ENCODE data around the gene RAB10.
A peak's percentile ranks its signal among the peaks of the same experiment; 100 is the strongest.

RAB10 gene

DNA sequence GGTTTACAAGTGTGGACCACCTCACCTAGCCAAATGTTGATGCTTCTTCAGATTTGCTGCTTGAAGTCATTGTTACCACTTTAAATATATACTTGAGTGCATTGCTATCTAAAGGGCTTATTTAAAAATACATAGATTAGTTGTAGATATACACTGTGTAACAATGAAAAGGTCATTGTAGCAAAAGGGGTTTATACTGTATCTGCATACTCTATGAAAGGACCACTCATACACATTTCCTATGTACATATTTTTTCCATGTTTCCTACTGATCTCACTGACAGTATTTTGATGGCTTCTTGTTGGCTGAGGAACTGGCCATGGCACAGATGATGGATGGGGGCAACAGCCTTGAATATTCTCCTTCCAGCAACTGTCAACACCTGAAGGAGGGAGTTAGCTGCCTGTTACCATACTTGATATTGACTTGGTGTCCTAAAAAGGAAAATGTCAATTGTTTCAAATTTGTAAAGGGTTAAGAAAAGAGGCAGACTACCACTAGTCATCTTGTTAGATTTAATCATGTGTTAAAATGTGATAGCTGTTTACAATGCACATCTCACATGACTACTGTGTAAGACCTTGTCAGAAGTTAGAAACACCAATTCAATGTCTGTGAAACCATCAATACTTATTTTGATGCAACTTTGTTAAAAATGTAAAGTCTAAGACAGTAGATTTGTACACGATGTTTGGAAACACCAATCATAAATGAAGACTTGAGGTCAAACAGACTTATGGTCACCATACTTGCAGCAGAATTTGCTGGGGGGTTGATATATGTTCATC, 33.5 kb downstream of the RAB10 start:
- Histone ChIP-seq H3K9me3 (ENCODE audit: insufficient read depth, low read length) (no peaks in the 10 kb centered on the region), H2AFZ (ENCODE audit: low read depth, low read length) (no peak overlapping the region), H3K4me3 (ENCODE audit: low read length) (no peak overlapping the region), H3K79me2 (ENCODE audit: low read length) (peaks cover 81% of the 10 kb centered on the region), H3K4me2 (ENCODE audit: low read length) (no peak overlapping the region), H3K4me1 (ENCODE audit: low read length) (peaks cover 20% of the 10 kb centered on the region), H3K27me3 (ENCODE audit: low read depth, low read length) (no peaks in the 10 kb centered on the region), H3K36me3 (replicated peaks; ENCODE audit: low read depth, low read length) (peaks cover 15% of the 10 kb centered on the region), H3K9ac (ENCODE audit: low read length) (no peak overlapping the region), H3K27ac (ENCODE audit: low read length) (no peak overlapping the region), H4K20me1 (ENCODE audit: insufficient read depth, low read length) (peaks cover 56% of the 10 kb centered on the region)
- TF ChIP-seq, protein P1, sequence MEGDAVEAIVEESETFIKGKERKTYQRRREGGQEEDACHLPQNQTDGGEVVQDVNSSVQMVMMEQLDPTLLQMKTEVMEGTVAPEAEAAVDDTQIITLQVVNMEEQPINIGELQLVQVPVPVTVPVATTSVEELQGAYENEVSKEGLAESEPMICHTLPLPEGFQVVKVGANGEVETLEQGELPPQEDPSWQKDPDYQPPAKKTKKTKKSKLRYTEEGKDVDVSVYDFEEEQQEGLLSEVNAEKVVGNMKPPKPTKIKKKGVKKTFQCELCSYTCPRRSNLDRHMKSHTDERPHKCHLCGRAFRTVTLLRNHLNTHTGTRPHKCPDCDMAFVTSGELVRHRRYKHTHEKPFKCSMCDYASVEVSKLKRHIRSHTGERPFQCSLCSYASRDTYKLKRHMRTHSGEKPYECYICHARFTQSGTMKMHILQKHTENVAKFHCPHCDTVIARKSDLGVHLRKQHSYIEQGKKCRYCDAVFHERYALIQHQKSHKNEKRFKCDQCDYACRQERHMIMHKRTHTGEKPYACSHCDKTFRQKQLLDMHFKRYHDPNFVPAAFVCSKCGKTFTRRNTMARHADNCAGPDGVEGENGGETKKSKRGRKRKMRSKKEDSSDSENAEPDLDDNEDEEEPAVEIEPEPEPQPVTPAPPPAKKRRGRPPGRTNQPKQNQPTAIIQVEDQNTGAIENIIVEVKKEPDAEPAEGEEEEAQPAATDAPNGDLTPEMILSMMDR (IDR thresholded peaks at IDR 0.05; ENCODE audit: low read depth, low read length), result no peak
- TF ChIP-seq EZH2phosphoT487 (IDR thresholded peaks at IDR 0.05; ENCODE audit: low read depth), result no peak

DNA sequence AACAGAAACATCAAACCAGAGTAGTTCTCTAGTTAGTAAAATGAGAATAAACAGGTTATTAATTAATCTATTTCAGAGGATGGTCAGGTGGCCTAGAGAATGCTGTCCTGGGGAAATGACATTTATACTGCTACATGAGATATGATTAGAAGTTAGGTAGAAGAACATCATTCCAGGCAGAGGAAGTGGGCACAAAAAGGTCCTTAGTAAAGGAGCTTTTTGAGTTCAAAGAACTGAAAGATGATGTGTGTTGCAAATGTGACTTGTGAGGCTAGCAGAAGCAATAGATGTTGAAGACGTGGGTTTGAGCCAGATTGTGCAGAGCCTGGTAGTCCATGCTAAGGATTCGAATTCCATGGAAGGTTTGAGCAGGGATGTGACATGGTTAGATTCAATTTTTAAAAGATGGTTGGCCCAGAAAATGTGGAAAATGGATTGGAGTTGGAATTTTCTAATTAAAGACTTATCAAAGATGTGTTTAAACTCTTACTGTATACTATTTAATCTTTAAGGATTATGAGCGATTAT, 34.2 kb downstream of the RAB10 start:
- Histone ChIP-seq H3K9ac (ENCODE audit: low read length) (no peak overlapping the region; the same call in 1 of the 2 replicates), H3K4me3 (ENCODE audit: low read length) (peak overlapping the region; percentile 21; the same call in 1 of the 2 replicates), H3K27me3 (ENCODE audit: low read depth, low read length) (no peaks in the 10 kb centered on the region), H3K9me3 (ENCODE audit: insufficient read depth, low read length) (no peaks in the 10 kb centered on the region), H3K4me2 (ENCODE audit: low read length) (peak overlapping the region; percentile 62), H3K36me3 (replicated peaks; ENCODE audit: low read depth, low read length) (peaks cover 15% of the 10 kb centered on the region), H3K79me2 (ENCODE audit: low read length) (peaks cover 86% of the 10 kb centered on the region), H3K27ac (ENCODE audit: low read length) (peak overlapping the region; percentile 43), H3K4me1 (ENCODE audit: low read length) (peaks cover 20% of the 10 kb centered on the region), H2AFZ (ENCODE audit: low read depth, low read length) (no peak overlapping the region), H4K20me1 (ENCODE audit: insufficient read depth, low read length) (peaks cover 57% of the 10 kb centered on the region)
- no peak for TF ChIP-seq EZH2phosphoT487 (IDR thresholded peaks at IDR 0.05; ENCODE audit: low read depth)
- TF ChIP-seq, protein P1 (IDR thresholded peaks at IDR 0.05; ENCODE audit: low read depth, low read length), result no peak

DNA sequence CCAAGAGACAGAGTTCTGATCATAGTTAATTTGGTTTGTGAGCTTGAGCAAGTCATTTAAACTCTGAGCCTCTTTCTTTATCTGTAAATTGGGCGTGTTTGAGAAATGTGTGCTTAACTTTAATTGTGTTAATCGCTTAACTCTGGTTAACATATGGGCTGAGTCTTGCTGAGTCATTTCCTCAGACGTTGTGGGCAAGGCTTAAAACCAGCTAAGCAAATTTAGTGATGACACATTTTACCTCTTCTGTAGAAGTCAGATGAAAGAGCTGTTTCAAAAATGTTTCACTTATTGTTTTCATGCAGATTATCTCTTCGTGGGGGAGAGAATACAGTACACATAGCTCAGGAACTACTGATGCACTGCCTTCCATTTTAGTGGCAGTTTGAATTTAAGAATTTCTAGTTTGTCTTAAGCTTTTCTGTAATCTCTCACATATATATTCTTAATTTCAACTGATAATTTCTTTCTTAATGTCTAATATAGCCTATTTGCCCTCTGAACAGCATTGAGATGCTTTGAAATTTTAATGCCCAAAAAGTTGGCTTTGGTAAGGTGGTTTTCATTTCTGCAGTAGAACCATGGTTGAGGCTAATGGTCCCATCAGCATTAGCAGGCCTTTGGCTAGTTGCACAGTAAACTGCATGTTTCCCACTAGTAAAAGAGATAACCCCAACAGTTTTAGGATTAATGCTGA, 34.9 kb downstream of the RAB10 start:
- H3K9me3 ChIP-seq (ENCODE audit: insufficient read depth, low read length), result no peaks in the 10 kb centered on the region
- peaks cover 15% of the 10 kb centered on the region for H3K36me3 ChIP-seq (replicated peaks; ENCODE audit: low read depth, low read length)
- H2AFZ ChIP-seq (ENCODE audit: low read depth, low read length), result no peak overlapping the region
- H3K4me1 ChIP-seq (ENCODE audit: low read length), result peaks cover 20% of the 10 kb centered on the region
- peaks cover 86% of the 10 kb centered on the region for H3K79me2 ChIP-seq (ENCODE audit: low read length)
- peak overlapping the region; percentile 3; the same call in 1 of the 2 replicates for H3K9ac ChIP-seq (ENCODE audit: low read length)
- peak overlapping the region; percentile 62 for H3K4me2 ChIP-seq (ENCODE audit: low read length)
- peak overlapping the region; percentile 43 for H3K27ac ChIP-seq (ENCODE audit: low read length)
- H4K20me1 ChIP-seq (ENCODE audit: insufficient read depth, low read length), result peaks cover 59% of the 10 kb centered on the region
- H3K4me3 ChIP-seq (ENCODE audit: low read length), result peak overlapping the region; percentile 21
- TF ChIP-seq, protein P1 (IDR thresholded peaks at IDR 0.05; ENCODE audit: low read depth, low read length), result no peak
- TF ChIP-seq EZH2phosphoT487 (IDR thresholded peaks at IDR 0.05; ENCODE audit: low read depth), result no peak
- no peaks in the 10 kb centered on the region for H3K27me3 ChIP-seq (ENCODE audit: low read depth, low read length)

DNA sequence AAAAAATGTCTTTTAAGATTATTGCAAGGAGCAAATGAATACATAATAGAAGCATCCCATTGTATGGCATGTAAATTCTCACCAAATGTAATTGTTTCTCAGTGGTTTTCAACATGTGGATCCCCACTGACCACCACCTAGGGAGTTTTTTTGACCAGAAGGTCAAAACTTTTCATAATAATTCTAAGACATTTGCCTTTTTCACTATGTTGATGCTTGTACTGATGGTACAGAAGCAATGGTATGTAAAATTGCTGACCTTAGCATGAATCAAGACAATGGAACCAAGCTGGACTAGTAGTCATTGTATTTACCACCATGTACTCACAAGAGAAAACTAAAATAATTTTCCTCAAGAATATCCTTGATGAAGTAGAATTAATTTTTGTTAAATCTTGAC, 36.8 kb downstream of the RAB10 start:
- Histone ChIP-seq H3K27ac (ENCODE audit: low read length) (no peak overlapping the region), H3K4me1 (ENCODE audit: low read length) (peaks cover 34% of the 10 kb centered on the region), H3K9me3 (ENCODE audit: insufficient read depth, low read length) (no peaks in the 10 kb centered on the region), H3K4me3 (ENCODE audit: low read length) (no peak overlapping the region), H3K27me3 (ENCODE audit: low read depth, low read length) (no peaks in the 10 kb centered on the region), H3K36me3 (replicated peaks; ENCODE audit: low read depth, low read length) (peaks cover 12% of the 10 kb centered on the region), H3K4me2 (ENCODE audit: low read length) (no peak overlapping the region), H3K9ac (ENCODE audit: low read length) (no peak overlapping the region), H3K79me2 (ENCODE audit: low read length) (peaks cover 86% of the 10 kb centered on the region), H2AFZ (ENCODE audit: low read depth, low read length) (no peak overlapping the region), H4K20me1 (ENCODE audit: insufficient read depth, low read length) (peaks cover 61% of the 10 kb centered on the region)
- no peak for TF ChIP-seq EZH2phosphoT487 (IDR thresholded peaks at IDR 0.05; ENCODE audit: low read depth)
- TF ChIP-seq, protein P1 (IDR thresholded peaks at IDR 0.05; ENCODE audit: low read depth, low read length), result no peak
